HG03432 (cell line): Measurements from ENCODE around the gene UBL5.

ENCODE experiments used
- ATAC-seq: cut with Tn5 transposase; IDR thresholded peaks from one replicate; pipeline ENCODE4 v1.9.1; 2021; ENCODE audit warnings: mild to moderate bottlenecking, moderate library complexity; ENCODE audit not compliant: unreplicated experiment

The UBL5 gene

GRCh38 chr19:9877780-9878510 lies 50.2 kb downstream of the UBL5 start:
- ATAC-seq, result no peak

GRCh38 chr19:9878511-9879196 lies 50.9 kb downstream of the UBL5 start:
- ATAC-seq, result no peak
